GM18861 (cell line): ENCODE results near the gene ZBTB43.

Source experiments
- ATAC-seq: cut with Tn5 transposase; IDR thresholded peaks from one replicate; pipeline ENCODE4 v1.9.1; 2021; ENCODE audit not compliant: unreplicated experiment

The ZBTB43 gene

GRCh38 chr9:126827227-126827626, 22.4 kb downstream of the ZBTB43 start:
- no peak for ATAC-seq

DNA sequence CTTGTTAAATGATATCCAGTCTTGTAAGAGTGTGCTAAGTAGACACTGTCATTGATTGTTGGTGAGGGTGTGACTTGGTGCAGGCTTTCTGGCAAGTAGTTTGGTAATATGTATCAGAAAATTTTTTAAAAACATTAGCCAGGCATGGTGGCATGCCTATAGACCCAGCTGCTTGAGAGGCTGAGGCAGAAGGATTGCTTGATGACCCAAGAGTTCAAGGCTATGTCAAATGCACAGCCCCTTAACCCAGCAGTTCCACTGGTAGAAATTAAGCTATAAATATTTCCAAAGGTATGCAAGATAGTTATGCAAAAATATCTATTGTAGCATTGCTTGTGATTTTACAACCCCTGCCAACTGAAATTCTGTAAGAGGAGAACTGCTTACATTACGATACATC, 24.2 kb downstream of the ZBTB43 start:
- no peak for ATAC-seq

DNA sequence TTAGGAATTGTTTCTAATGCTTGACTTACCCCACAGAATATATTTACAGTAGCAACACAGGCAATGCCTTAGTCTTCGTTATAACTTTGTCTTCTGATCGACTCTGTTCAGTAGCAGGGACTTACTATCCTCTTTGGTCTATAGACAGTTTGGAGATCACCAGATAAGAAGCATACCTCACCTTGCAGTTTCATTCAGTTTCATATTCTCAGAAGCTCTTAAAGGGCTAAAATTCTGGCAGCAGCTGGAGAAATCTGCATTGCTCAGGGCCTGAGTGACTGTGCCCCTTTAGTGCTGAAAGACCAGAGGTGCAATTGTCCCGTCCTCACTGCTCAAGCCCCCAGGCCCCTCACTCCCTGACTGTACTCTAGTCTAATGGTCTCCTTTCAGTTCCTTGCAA, 26.0 kb downstream of the ZBTB43 start:
- ATAC-seq: no peak

DNA sequence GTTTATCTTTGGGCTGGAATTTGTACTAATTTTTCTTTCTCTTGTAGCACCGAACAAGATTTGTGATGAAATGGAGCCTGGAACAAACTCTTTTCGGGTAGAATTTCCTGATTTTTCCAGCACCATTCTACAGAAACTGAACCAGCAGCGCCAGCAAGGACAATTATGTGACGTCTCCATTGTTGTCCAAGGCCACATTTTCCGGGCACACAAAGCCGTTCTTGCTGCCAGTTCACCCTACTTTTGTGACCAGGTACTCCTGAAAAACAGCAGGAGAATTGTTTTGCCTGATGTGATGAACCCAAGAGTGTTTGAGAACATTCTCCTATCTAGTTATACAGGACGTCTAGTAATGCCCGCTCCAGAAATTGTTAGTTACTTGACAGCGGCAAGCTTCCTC, 27.6 kb downstream of the ZBTB43 start:
- ATAC-seq: no peak

DNA sequence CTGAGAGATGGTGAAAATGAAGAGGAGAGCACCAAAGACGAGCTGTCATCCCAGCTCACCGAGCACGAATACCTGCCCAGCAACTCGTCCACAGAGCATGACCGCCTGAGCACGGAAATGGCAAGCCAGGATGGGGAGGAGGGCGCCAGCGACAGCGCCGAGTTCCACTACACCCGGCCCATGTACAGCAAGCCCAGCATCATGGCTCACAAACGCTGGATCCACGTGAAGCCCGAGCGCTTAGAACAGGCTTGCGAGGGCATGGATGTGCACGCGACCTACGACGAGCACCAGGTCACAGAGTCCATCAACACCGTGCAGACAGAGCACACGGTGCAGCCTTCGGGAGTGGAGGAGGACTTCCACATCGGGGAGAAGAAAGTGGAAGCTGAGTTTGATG, 28.2 kb downstream of the ZBTB43 start:
- ATAC-seq: no peak

DNA sequence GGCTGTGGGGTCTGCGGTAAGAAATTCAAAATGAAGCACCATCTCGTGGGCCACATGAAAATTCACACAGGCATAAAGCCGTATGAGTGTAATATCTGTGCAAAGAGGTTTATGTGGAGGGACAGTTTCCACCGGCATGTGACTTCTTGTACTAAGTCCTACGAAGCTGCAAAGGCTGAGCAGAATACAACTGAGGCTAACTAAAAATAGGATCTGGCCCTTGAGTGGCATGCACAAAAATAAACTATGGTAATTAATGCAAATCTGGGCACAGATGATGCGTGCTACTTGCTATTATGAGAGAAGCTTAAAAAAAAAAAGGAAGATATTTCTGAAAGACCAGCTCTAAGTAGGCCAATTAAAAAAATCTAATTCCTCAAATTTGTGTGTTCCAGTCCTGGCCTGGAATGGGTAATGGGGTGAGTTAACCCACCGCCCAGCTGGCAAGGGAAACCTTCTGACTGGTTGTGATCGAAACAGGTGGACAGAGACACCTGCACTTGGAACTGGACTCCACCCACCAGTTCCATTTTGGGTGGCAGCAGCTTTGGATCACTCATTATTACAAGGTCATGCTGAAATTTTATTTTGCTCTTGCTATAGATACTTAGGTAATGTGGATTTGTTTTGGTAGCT, 29.0 kb downstream of the ZBTB43 start:
- ATAC-seq: no peak

GRCh38 chr9:126834672-126835071, 29.8 kb downstream of the ZBTB43 start:
- ATAC-seq: no peak

DNA sequence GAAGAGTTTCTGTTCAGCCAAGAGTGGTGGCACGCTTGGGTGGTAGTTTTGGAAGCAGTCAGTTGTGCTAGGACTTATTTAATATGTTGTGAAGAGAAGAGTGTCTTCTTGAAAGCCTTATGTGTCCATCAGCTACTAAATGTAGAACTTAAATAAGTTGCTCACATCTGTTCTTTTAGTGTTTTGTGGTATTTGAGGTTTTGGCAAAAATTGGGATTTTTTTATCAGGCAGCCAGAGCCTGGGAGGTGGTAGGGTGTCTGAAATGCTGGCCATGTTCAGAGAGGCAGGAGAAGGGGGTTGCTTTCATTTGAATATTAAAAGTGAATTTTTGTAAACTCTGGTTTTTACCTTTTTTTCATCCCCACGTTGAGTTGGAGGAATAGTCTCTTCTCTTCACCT, 31.4 kb downstream of the ZBTB43 start:
- no peak for ATAC-seq

GRCh38 chr9:126838055-126838811, 33.4 kb downstream of the ZBTB43 start:
- no peak for ATAC-seq

GRCh38 chr9:126838895-126839294, 34.1 kb downstream of the ZBTB43 start:
- no peak for ATAC-seq

- no peak for ATAC-seq
Observed at GRCh38 chr9:126839301-126839700, 34.5 kb downstream of the ZBTB43 start.

DNA sequence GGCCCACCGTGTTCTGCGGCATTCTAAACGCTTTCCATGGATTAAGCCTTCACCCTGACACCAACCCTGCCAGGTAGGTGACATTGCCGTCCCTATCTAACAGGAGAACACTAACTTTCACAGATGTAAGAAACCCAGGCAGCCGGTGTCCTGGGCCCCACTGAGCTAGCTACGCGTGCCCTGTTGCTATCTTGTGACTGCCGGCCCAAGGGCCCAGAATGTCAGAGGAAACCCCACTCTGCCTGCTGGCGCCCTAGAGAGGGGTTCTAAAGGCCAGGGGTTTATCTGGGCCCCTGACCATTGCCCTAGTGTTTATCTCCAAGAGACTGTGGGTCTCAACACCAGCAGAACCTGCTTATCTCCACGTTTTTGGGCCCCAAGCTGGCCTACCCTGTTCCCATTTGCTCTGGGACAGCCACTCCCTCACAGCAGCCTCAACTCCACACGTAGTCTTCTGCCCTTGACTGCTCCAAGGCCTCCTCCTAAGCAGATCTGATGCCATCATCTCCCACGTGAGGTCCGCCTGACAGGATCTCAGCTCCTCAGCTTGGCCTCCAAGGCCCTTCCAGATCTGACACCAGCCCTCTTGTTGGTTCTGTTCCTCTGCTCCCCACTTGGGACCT, 37.5 kb downstream of the ZBTB43 start:
- no peak for ATAC-seq

- no peak for ATAC-seq
Observed at GRCh38 chr9:126842977-126843799, 38.3 kb downstream of the ZBTB43 start.

- no peak for ATAC-seq
Observed at GRCh38 chr9:126844085-126844484, 39.2 kb downstream of the ZBTB43 start.

DNA sequence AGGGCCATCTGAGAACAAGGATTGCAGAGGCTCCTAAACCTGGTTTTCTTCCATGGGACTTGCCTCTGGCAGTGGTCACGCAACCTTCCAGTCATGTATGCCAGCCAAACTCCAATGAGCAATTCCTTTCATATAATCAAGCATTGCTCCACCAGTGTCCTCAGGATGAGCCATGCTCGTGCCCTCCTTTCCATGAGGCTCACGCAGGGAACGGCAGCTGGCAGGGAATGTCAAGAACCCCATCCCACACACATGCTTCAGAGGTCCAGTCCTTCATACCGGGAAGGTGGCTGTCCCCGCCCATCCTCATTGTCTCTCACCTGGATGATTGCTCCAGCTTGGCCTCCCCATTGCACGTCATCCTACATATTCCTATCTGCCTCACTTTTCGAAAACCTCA, 42.2 kb downstream of the ZBTB43 start:
- ATAC-seq: no peak

DNA sequence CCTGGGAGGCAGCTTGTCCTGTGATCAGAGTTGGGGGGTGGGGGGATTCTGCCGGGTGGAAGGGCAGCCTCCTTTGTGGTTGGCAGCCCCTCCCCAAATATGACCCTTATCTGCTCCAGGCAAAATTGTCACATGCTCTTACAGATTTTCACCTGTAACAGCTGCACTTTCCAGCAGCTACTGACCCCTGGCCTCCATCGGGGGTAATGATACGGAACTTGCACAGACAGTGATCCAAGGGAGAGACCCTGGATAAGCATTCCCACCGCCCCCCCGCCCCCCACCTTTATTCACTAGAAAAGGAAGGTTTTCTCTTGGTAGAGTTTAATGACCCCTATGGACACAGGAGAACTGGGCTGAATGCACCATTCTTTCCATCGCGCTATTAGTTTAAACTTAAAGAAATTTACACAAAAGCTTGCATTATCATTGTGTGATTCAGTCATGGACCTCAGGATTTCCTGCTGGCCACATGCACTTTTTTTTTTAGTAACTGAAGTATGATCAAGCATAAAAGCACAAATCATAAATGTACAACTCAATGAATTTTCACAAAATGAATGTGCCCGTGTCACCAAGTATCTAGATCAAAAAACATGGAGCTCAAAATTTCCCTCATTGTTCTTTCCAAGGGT, 44.9 kb downstream of the ZBTB43 start:
- no peak for ATAC-seq

DNA sequence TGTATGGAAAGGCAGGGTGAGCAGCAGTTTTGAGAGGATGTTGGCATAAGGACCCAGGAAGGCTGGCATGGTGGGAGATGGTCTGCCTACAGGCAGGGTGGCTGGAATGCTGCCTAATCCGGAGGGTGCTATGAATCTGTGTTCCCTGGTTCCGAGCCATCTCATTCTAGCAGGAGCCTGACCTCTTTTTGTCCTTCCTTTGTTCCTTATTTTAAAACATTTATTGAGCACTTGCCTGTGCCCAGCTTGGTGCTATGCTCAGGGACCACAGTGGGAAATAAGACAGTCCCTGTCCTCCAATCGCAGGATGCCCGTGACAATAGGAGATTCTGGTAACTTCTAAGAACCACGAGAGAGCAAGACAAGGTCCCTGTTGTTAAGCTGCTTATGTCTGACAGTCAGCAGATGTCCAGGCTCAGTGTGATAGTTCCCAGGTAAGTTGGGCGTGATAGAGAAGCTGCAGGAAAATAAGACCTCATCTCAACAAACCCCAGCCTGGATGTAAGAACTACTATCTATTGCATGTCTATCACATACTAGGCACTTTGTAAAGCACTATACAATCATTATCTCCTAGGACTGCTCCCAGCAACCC, 46.5 kb downstream of the ZBTB43 start:
- no peak for ATAC-seq

GRCh38 chr9:126852086-126852688, 47.3 kb downstream of the ZBTB43 start:
- no peak for ATAC-seq

GRCh38 chr9:126853667-126854066, 48.8 kb downstream of the ZBTB43 start:
- ATAC-seq: no peak

GRCh38 chr9:126854734-126855133, 49.9 kb downstream of the ZBTB43 start:
- ATAC-seq: no peak
